IPS DF 6.9 (cell line): Measurements from ENCODE around the gene KRTAP10-2.
"Not testable (repeated sequence)": the region's sequence is repeated elsewhere in the genome, so short reads cannot be mapped to it uniquely, and the experiment has no call there.

Experiments used
- DNase-seq: peaks from one replicate; pipeline ENCODE4 v3.0.0-alpha.2; 2013; ENCODE audit warnings: low read depth, low spot score
- H3K27ac ChIP-seq: one replicate; pipeline ENCODE4 v1.5.1; 2013; ENCODE audit warnings: low read length, control low read depth
- H3K27me3 ChIP-seq: 2 replicates; pipeline ENCODE4 v1.6.1; 2013; ENCODE audit warnings: mild to moderate bottlenecking, low read length; ENCODE audit not compliant: control insufficient read depth, insufficient read depth
- H3K36me3 ChIP-seq: 2 replicates; pipeline ENCODE4 v1.6.1; 2013; ENCODE audit warnings: low read length; ENCODE audit not compliant: control insufficient read depth, insufficient read depth
- H3K4me1 ChIP-seq: 2 replicates; pipeline ENCODE4 v1.6.1; 2013; ENCODE audit warnings: low read length; ENCODE audit not compliant: control insufficient read depth, insufficient read depth
- H3K4me3 ChIP-seq: 2 replicates; pipeline ENCODE4 v1.5.1; 2013; ENCODE audit warnings: mild to moderate bottlenecking, low read length
- H3K9me3 ChIP-seq: 2 replicates; pipeline ENCODE4 v1.6.1; 2013; ENCODE audit warnings: low read length, inconsistent platforms; ENCODE audit not compliant: control insufficient read depth, insufficient read depth
- WGBS: extraction: QIAGEN DNeasy Blood & Tissue Kit; methylation state at CpG from one replicate; pipeline ENCODE4 v1.1.7; 2013; ENCODE audit warnings: mixed read lengths, missing lambda C conversion rate; ENCODE audit not compliant: insufficient read length, insufficient coverage; 5-methylcytosine and 5-hydroxymethylcytosine counted together

KRTAP10-2 gene

GRCh38 chr21:44551340-44551961 is at the start of gene KRTAP10-2:
KRTAP10-2 (minus strand) TSS chr21:44551505; CDS start chr21:44551458, 47 bp downstream.
- no CpG with 5 or more reads among the region's 17 CpGs for WGBS
- peaks cover 12% of the 10 kb centered on the region for H3K4me1 ChIP-seq
- no peak within 1 kb of the TSS for H3K4me3 ChIP-seq
- H3K9me3 ChIP-seq = no peaks in the 10 kb centered on the region
- no peaks in the 10 kb centered on the region for H3K36me3 ChIP-seq
- no peak within 1 kb of the TSS for H3K27ac ChIP-seq
- DNase-seq = no peak
- H3K27me3 ChIP-seq = no peaks in the 10 kb centered on the region

GRCh38 chr21:44601091-44601490 is 49.8 kb upstream of the KRTAP10-2 start:
- not testable (repeated sequence) for H3K4me3 ChIP-seq, H3K36me3 ChIP-seq, DNase-seq, H3K27ac ChIP-seq, H3K27me3 ChIP-seq, H3K4me1 ChIP-seq, H3K9me3 ChIP-seq
- WGBS = no CpG with 5 or more reads among the region's 10 CpGs

- no CpG with 5 or more reads among the region's 23 CpGs for WGBS
- not testable (repeated sequence) for H3K27me3 ChIP-seq, H3K4me3 ChIP-seq, H3K9me3 ChIP-seq, H3K36me3 ChIP-seq, H3K4me1 ChIP-seq, H3K27ac ChIP-seq, DNase-seq
These were observed 49.0 kb upstream of the KRTAP10-2 start, which contains the start of gene KRTAP10-7 for GRCh38 chr21:44600118-44600978. KRTAP10-7 (plus strand) TSS chr21:44600597; CDS start chr21:44600622, 25 bp downstream.

GRCh38 chr21:44599264-44600029 is 48.1 kb upstream of the KRTAP10-2 start:
- no peak overlapping the region for H3K27ac ChIP-seq
- WGBS = no CpG with 5 or more reads among the region's 8 CpGs
- DNase-seq = no peak
- no peak overlapping the region for H3K4me3 ChIP-seq
- no peaks in the 10 kb centered on the region; the same call in 1 of the 2 replicates for H3K4me1 ChIP-seq
- no peaks in the 10 kb centered on the region for H3K36me3 ChIP-seq
- H3K27me3 ChIP-seq = no peaks in the 10 kb centered on the region
- H3K9me3 ChIP-seq = no peaks in the 10 kb centered on the region

GRCh38 chr21:44598061-44598460 is 46.8 kb upstream of the KRTAP10-2 start:
- Histone ChIP-seq H3K4me3 (no peak overlapping the region), H3K27ac (no peak overlapping the region), H3K27me3 (no peaks in the 10 kb centered on the region), H3K4me1 (peaks cover 3% of the 10 kb centered on the region), H3K36me3 (no peaks in the 10 kb centered on the region), H3K9me3 (no peaks in the 10 kb centered on the region)
- DNase-seq = no peak
- WGBS = no CpG with 5 or more reads among the region's 11 CpGs

- DNase-seq = no peak
- peaks cover 7% of the 10 kb centered on the region for H3K4me1 ChIP-seq
- no peak overlapping the region for H3K4me3 ChIP-seq
- H3K27me3 ChIP-seq = no peaks in the 10 kb centered on the region
- no peaks in the 10 kb centered on the region for H3K36me3 ChIP-seq
- H3K27ac ChIP-seq = no peak overlapping the region
- WGBS = no CpG with 5 or more reads among the region's 9 CpGs
- H3K9me3 ChIP-seq = no peaks in the 10 kb centered on the region
These were observed 44.9 kb upstream of the KRTAP10-2 start for GRCh38 chr21:44596068-44596725.

GRCh38 chr21:44595524-44595923 is 44.2 kb upstream of the KRTAP10-2 start:
- WGBS = no CpG with 5 or more reads among the region's 6 CpGs
- H3K27me3 ChIP-seq = no peaks in the 10 kb centered on the region
- H3K9me3 ChIP-seq = no peaks in the 10 kb centered on the region
- H3K36me3 ChIP-seq = no peaks in the 10 kb centered on the region
- peaks cover 7% of the 10 kb centered on the region for H3K4me1 ChIP-seq
- no peak for DNase-seq
- H3K27ac ChIP-seq = no peak overlapping the region
- H3K4me3 ChIP-seq = no peak overlapping the region

GRCh38 chr21:44594406-44594916 is 43.2 kb upstream of the KRTAP10-2 start:
- WGBS = no CpG with 5 or more reads among the region's 12 CpGs
- no peaks in the 10 kb centered on the region for H3K9me3 ChIP-seq
- peaks cover 7% of the 10 kb centered on the region for H3K4me1 ChIP-seq
- H3K27me3 ChIP-seq = no peaks in the 10 kb centered on the region
- no peak overlapping the region for H3K4me3 ChIP-seq
- no peak for DNase-seq
- H3K27ac ChIP-seq = no peak overlapping the region
- no peaks in the 10 kb centered on the region for H3K36me3 ChIP-seq

GRCh38 chr21:44593598-44594405 is 42.5 kb upstream of the KRTAP10-2 start:
- Histone ChIP-seq H3K36me3 (no peaks in the 10 kb centered on the region), H3K4me1 (peaks cover 7% of the 10 kb centered on the region), H3K27me3 (no peaks in the 10 kb centered on the region), H3K4me3 (no peak overlapping the region), H3K9me3 (no peaks in the 10 kb centered on the region), H3K27ac (no peak overlapping the region)
- no CpG with 5 or more reads among the region's 20 CpGs for WGBS
- no peak for DNase-seq
